ELF-1 (cell line): Measurements from ENCODE around the gene RAB11FIP4.

ENCODE experiments used
- DNase-seq: peaks from one replicate; pipeline ENCODE4 v3.0.0-alpha.2; 2016; ENCODE audit warnings: low read depth, low spot score

RAB11FIP4 gene

GRCh38 chr17:31544186-31544585, 152.7 kb downstream of the RAB11FIP4 start:
- DNase-seq: peak; percentile 61

GRCh38 chr17:31546650-31547049, 155.2 kb downstream of the RAB11FIP4 start:
- DNase-seq: no peak

GRCh38 chr17:31548709-31549108, 157.2 kb downstream of the RAB11FIP4 start:
- DNase-seq: no peak

- no peak for DNase-seq
Observed at GRCh38 chr17:31549121-31549524, 157.6 kb downstream of the RAB11FIP4 start.

GRCh38 chr17:31549525-31550388, 158.3 kb downstream of the RAB11FIP4 start:
- DNase-seq: peak; percentile 95

GRCh38 chr17:31550389-31551056, 159.0 kb downstream of the RAB11FIP4 start:
- DNase-seq: no peak

GRCh38 chr17:31552568-31552967, 161.1 kb downstream of the RAB11FIP4 start:
- no peak for DNase-seq

- DNase-seq: no peak
Observed at GRCh38 chr17:31553506-31553905, 162.0 kb downstream of the RAB11FIP4 start.

- peak; percentile 35 for DNase-seq
Observed at GRCh38 chr17:31554930-31555329, 163.5 kb downstream of the RAB11FIP4 start.

- peak; percentile 69 for DNase-seq
Observed at GRCh38 chr17:31556969-31557645, 165.6 kb downstream of the RAB11FIP4 start.

- DNase-seq: peak; percentile 81
Observed at GRCh38 chr17:31558748-31559583, 167.5 kb downstream of the RAB11FIP4 start.

GRCh38 chr17:31559584-31560501, 168.4 kb downstream of the RAB11FIP4 start:
- DNase-seq: peak; percentile 45

GRCh38 chr17:31560616-31561235, 169.3 kb downstream of the RAB11FIP4 start:
- peak; percentile 55 for DNase-seq

GRCh38 chr17:31561469-31562375, 170.2 kb downstream of the RAB11FIP4 start:
- peak; percentile 53 for DNase-seq

- peak; percentile 22 for DNase-seq
Observed at GRCh38 chr17:31562376-31562840, 170.9 kb downstream of the RAB11FIP4 start.

GRCh38 chr17:31564291-31564690, 172.8 kb downstream of the RAB11FIP4 start:
- DNase-seq: no peak

- peak; percentile 61 for DNase-seq
Observed at GRCh38 chr17:31564883-31565301, 173.4 kb downstream of the RAB11FIP4 start.

GRCh38 chr17:31565652-31566051, 174.2 kb downstream of the RAB11FIP4 start:
- DNase-seq: no peak
